ENCODE data around the gene FHIT. TPM values are rescaled to one million over a fixed set of nuclear protein-coding genes. Genes with fewer than 3 reads are reported as not detected.

The FHIT gene
- total and polyA plus RNA-seq, 2 donors from 2014 or later = 20.2 to 61.2 TPM

DNA sequence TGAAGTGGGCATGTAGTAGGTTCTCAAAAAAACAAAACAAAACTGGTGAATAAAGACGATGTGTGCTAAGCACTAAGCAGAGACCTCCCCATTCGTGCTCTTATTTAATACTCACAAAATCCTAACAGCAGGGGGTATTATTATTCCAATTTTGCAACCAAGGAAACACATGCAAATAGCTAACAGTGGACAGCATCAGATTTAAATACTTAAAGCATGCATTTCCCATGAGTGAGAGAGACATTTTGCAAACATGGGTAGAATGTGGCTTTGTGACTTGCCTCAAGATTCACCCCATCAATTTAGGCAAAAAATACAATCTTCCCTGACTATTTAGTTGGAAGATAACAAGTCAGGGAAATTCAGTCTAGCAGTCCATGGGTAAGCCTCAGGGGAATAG, 1255.2 kb downstream of the FHIT start:
- FAIRE-seq = no peak

DNA sequence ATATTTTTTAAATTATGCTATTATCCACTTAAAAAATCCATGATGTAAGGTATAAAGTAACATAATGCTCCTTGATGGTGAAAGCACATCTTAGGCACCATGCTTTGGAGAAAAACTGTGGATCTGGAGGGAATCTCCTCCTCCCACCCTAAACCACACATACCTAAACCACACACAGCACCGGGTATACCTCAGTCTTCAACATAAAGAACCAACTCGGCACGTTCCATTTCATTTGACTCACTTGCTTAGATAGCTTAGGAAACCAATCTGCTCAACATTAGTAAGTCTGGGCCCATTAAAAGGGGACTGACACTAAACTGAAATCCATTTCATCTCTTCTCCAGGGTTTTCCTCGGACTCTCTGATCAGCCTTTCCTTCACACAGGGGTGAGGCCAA, 1255.7 kb downstream of the FHIT start:
- intact Hi-C loops (cut with DNase I) = no loop called here
- no peaks in the 10 kb centered on the region for H3K9me3 ChIP-seq (ENCODE audit: control insufficient read depth in 2 of 3, insufficient read depth in 1 of 3, low read length in 3 of 3)
- TF ChIP-seq, protein P1, sequence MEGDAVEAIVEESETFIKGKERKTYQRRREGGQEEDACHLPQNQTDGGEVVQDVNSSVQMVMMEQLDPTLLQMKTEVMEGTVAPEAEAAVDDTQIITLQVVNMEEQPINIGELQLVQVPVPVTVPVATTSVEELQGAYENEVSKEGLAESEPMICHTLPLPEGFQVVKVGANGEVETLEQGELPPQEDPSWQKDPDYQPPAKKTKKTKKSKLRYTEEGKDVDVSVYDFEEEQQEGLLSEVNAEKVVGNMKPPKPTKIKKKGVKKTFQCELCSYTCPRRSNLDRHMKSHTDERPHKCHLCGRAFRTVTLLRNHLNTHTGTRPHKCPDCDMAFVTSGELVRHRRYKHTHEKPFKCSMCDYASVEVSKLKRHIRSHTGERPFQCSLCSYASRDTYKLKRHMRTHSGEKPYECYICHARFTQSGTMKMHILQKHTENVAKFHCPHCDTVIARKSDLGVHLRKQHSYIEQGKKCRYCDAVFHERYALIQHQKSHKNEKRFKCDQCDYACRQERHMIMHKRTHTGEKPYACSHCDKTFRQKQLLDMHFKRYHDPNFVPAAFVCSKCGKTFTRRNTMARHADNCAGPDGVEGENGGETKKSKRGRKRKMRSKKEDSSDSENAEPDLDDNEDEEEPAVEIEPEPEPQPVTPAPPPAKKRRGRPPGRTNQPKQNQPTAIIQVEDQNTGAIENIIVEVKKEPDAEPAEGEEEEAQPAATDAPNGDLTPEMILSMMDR (IDR thresholded peaks at IDR 0.05; ENCODE audit: borderline replicate concordance, extremely low read depth, insufficient read depth) = no peak

More for the DNA sequence above, 1255.2 kb downstream of the FHIT start:
- peak in 1 of 5 donors; percentile 42 for DNase-seq
- no peaks in the 10 kb centered on the region for H3K9me3 ChIP-seq (ENCODE audit: control insufficient read depth in 2 of 3, insufficient read depth in 1 of 3, low read length in 3 of 3)
- no peak overlapping the region for H3K9ac ChIP-seq (ENCODE audit: low read length in 3 of 3)
- H3K27ac ChIP-seq (ENCODE audit: low read depth in 2 of 2, low read length in 2 of 2) = no peak overlapping the region
- H3K4me1 ChIP-seq (ENCODE audit: control insufficient read depth in 2 of 3, insufficient read depth in 2 of 3, low read depth in 1 of 3, low read length in 3 of 3) = no peaks in the 10 kb centered on the region
- TF ChIP-seq, protein P1 (IDR thresholded peaks at IDR 0.05; ENCODE audit: borderline replicate concordance, extremely low read depth, insufficient read depth) = no peak
- H3K36me3 ChIP-seq (ENCODE audit: control insufficient read depth in 2 of 3, insufficient read depth in 3 of 3, low read length in 3 of 3) = no peaks in the 10 kb centered on the region
- intact Hi-C loops (cut with DNase I) = no loop called here
- no peak overlapping the region for H3K4me3 ChIP-seq (ENCODE audit: low read length in 3 of 3)
- no peaks in the 10 kb centered on the region for H3K27me3 ChIP-seq (ENCODE audit: control insufficient read depth, insufficient read depth, low read length)

DNA sequence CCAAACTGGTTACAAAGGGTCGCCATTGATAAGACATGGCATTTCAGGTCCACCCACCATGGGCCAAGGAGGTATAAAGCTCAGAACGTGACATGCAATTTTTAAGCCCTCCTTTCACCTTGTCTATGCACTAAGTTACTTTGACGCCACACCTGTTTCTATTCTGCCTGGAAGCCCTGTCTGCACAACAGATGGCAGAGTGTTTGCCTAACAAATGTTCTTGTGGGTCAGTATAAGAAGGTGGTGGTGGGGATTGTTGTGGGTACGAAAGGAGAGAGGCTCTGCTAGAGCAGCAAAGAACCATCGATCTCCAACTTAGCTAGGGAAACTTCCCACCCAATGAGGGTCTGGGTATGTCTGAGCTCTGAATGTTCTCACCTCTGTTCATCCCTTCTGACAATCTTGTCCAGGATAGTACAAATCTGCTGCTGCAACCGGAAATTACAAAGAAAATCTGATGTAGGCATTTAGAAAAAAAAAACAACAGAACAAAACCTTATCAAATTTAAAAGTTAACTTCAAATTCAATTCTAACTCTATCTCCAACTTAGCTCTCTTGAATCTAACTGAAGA, 1256.4 kb downstream of the FHIT start:
- no peak overlapping the region for H3K27ac ChIP-seq (ENCODE audit: low read depth in 2 of 2, low read length in 2 of 2)
- intact Hi-C loops (cut with DNase I) = no loop called here
- no peaks in the 10 kb centered on the region for H3K27me3 ChIP-seq (ENCODE audit: control insufficient read depth, insufficient read depth, low read length)
- no peak overlapping the region for H3K4me3 ChIP-seq (ENCODE audit: low read length in 3 of 3)
- DNase-seq (no peak), FAIRE-seq (no peak)
- TF ChIP-seq, protein P1 (IDR thresholded peaks at IDR 0.05; ENCODE audit: borderline replicate concordance, extremely low read depth, insufficient read depth) = no peak
- no peaks in the 10 kb centered on the region for H3K36me3 ChIP-seq (ENCODE audit: control insufficient read depth in 2 of 3, insufficient read depth in 3 of 3, low read length in 3 of 3)
- no peaks in the 10 kb centered on the region for H3K4me1 ChIP-seq (ENCODE audit: control insufficient read depth in 2 of 3, insufficient read depth in 2 of 3, low read depth in 1 of 3, low read length in 3 of 3)
- no peak overlapping the region for H3K9ac ChIP-seq (ENCODE audit: low read length in 3 of 3)
- H3K9me3 ChIP-seq (ENCODE audit: control insufficient read depth in 2 of 3, insufficient read depth in 1 of 3, low read length in 3 of 3) = no peaks in the 10 kb centered on the region

More for the DNA sequence above, 1255.7 kb downstream of the FHIT start:
- Histone ChIP-seq H3K4me1 (ENCODE audit: control insufficient read depth in 2 of 3, insufficient read depth in 2 of 3, low read depth in 1 of 3, low read length in 3 of 3) (no peaks in the 10 kb centered on the region), H3K9ac (ENCODE audit: low read length in 3 of 3) (no peak overlapping the region), H3K36me3 (ENCODE audit: control insufficient read depth in 2 of 3, insufficient read depth in 3 of 3, low read length in 3 of 3) (no peaks in the 10 kb centered on the region), H3K27me3 (ENCODE audit: control insufficient read depth, insufficient read depth, low read length) (no peaks in the 10 kb centered on the region), H3K4me3 (ENCODE audit: low read length in 3 of 3) (no peak overlapping the region), H3K27ac (ENCODE audit: low read depth in 2 of 2, low read length in 2 of 2) (no peak overlapping the region)
- FAIRE-seq (no peak), DNase-seq (no peak)

DNA sequence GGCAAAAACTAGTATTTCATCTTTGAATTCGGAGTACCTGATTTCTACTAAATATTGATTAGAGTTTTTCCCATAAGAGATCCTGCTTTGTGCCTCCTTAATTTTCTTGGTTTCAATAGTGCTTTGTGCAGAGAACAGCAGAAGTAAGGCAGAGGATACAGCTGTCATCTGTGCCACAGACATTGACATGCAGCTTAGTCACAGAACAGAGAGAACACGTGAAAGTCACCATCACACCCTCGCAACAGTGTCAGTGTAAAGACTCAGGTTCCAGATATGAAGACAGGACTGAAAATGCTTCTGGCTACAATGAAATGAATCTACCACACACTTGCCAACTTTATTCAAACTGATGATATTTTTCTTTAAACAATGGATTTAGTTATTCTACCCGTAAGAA, 1258.7 kb downstream of the FHIT start:
- Histone ChIP-seq H3K36me3 (ENCODE audit: control insufficient read depth in 2 of 3, insufficient read depth in 3 of 3, low read length in 3 of 3) (no peaks in the 10 kb centered on the region), H3K9ac (ENCODE audit: low read length in 3 of 3) (no peak overlapping the region), H3K4me3 (ENCODE audit: low read length in 3 of 3) (no peak overlapping the region), H3K9me3 (ENCODE audit: control insufficient read depth in 2 of 3, insufficient read depth in 1 of 3, low read length in 3 of 3) (no peaks in the 10 kb centered on the region), H3K27me3 (ENCODE audit: control insufficient read depth, insufficient read depth, low read length) (no peaks in the 10 kb centered on the region), H3K4me1 (ENCODE audit: control insufficient read depth in 2 of 3, insufficient read depth in 2 of 3, low read depth in 1 of 3, low read length in 3 of 3) (no peaks in the 10 kb centered on the region), H3K27ac (ENCODE audit: low read depth in 2 of 2, low read length in 2 of 2) (no peak overlapping the region)
- DNase-seq = no peak
- intact Hi-C loops (cut with DNase I) = no loop called here
- TF ChIP-seq, protein P1 (IDR thresholded peaks at IDR 0.05; ENCODE audit: borderline replicate concordance, extremely low read depth, insufficient read depth) = no peak
- no peak for FAIRE-seq

Measured in kidney (tissue), 14 donors.